GM23338 (cell line): ENCODE measurements around the gene SHOX.

Experiments
- CREB1 ChIP-seq: fragments of 250-450 bp; sonication (Bioruptor Pico); IDR thresholded peaks from 2 replicates; pipeline ENCODE4 v1.5.0; 2020; ENCODE audit warnings: low read depth, mild to moderate bottlenecking, moderate library complexity
- EZH2 ChIP-seq: fragments of 200-600 bp; sonication (generic); IDR thresholded peaks from one replicate; pipeline ENCODE4 v1.8.0; 2017; ENCODE audit warnings: antibody characterized with exemption, mild to moderate bottlenecking, low read depth; ENCODE audit not compliant: unreplicated experiment
- EZH2phosphoT487 ChIP-seq: fragments of 200-600 bp; sonication (generic); IDR thresholded peaks from one replicate; pipeline ENCODE4 v1.8.1; 2018; ENCODE audit warnings: antibody characterized with exemption; ENCODE audit not compliant: unreplicated experiment
- POLR2AphosphoS5 ChIP-seq: IDR thresholded peaks from 2 replicates; pipeline ENCODE4 v1.6.1; 2016; ENCODE audit warnings: antibody characterized with exemption, low read depth
- TF ChIP-seq, protein P1 (sequence below), 2 experiments: fragments of 200-600 bp in 1 of 2; sonication (generic) in 1 of 2; conservative IDR thresholded peaks; 2 replicates each; pipeline versions ENCODE4 v1.5.1 to v1.6.1; 2016 to 2017; ENCODE audit warnings: antibody characterized with exemption in 2 of 2, low read depth in 2 of 2, mild to moderate bottlenecking in 2 of 2, moderate library complexity in 1 of 2
- TF ChIP-seq, protein P2 (sequence below): IDR thresholded peaks from one replicate; pipeline ENCODE4 v1.6.1; 2018; ENCODE audit warnings: antibody characterized with exemption; ENCODE audit not compliant: unreplicated experiment

DNA sequence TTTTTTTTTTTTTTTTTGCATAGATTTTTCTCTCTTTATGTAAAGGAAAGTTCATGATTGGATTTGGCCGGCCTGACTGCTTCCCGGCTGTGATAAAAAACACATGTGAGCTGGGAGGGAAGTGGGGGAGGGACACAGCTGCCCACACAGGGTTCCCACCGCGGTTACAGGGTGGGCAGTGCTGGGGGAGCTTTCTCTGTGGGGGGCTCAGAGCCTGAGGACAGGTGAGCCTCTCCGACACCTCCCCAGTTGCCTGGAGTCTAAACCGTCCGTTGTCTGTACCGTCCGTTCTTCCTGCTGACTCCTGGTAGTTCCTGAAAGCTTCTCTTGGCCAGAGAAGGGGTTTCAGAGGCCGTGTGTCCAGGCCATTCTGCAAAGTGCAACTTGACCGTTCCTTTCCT, 21.8 kb downstream of the SHOX start:
- no peak for TF ChIP-seq EZH2phosphoT487
- TF ChIP-seq, protein P1, sequence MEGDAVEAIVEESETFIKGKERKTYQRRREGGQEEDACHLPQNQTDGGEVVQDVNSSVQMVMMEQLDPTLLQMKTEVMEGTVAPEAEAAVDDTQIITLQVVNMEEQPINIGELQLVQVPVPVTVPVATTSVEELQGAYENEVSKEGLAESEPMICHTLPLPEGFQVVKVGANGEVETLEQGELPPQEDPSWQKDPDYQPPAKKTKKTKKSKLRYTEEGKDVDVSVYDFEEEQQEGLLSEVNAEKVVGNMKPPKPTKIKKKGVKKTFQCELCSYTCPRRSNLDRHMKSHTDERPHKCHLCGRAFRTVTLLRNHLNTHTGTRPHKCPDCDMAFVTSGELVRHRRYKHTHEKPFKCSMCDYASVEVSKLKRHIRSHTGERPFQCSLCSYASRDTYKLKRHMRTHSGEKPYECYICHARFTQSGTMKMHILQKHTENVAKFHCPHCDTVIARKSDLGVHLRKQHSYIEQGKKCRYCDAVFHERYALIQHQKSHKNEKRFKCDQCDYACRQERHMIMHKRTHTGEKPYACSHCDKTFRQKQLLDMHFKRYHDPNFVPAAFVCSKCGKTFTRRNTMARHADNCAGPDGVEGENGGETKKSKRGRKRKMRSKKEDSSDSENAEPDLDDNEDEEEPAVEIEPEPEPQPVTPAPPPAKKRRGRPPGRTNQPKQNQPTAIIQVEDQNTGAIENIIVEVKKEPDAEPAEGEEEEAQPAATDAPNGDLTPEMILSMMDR (conservative IDR thresholded peaks at IDR 0.05; ENCODE audit: low read depth in 2 of 2): no peak
- TF ChIP-seq, protein P2, sequence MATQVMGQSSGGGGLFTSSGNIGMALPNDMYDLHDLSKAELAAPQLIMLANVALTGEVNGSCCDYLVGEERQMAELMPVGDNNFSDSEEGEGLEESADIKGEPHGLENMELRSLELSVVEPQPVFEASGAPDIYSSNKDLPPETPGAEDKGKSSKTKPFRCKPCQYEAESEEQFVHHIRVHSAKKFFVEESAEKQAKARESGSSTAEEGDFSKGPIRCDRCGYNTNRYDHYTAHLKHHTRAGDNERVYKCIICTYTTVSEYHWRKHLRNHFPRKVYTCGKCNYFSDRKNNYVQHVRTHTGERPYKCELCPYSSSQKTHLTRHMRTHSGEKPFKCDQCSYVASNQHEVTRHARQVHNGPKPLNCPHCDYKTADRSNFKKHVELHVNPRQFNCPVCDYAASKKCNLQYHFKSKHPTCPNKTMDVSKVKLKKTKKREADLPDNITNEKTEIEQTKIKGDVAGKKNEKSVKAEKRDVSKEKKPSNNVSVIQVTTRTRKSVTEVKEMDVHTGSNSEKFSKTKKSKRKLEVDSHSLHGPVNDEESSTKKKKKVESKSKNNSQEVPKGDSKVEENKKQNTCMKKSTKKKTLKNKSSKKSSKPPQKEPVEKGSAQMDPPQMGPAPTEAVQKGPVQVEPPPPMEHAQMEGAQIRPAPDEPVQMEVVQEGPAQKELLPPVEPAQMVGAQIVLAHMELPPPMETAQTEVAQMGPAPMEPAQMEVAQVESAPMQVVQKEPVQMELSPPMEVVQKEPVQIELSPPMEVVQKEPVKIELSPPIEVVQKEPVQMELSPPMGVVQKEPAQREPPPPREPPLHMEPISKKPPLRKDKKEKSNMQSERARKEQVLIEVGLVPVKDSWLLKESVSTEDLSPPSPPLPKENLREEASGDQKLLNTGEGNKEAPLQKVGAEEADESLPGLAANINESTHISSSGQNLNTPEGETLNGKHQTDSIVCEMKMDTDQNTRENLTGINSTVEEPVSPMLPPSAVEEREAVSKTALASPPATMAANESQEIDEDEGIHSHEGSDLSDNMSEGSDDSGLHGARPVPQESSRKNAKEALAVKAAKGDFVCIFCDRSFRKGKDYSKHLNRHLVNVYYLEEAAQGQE: no peak
- TF ChIP-seq POLR2AphosphoS5: no peak
- no peak for TF ChIP-seq EZH2
- no peak for TF ChIP-seq CREB1 (CRISPR knock-in tag)
